B cell (primary cell): ENCODE data around the gene NOS1. TPM values are rescaled to one million over a fixed set of nuclear protein-coding genes. Genes with fewer than 3 reads are reported as not detected.
A peak's percentile ranks its signal among the peaks of the same experiment; 100 is the strongest.

Experiments used
- ATAC-seq: fragments of 200-7000 bp; cut with Tn5 transposase; one replicate; pipeline ENCODE4 v1.10.0; 2021; ENCODE audit warnings: low read depth, mild to moderate bottlenecking, moderate number of reproducible peaks, moderate library complexity
- CTCF ChIA-PET: fragments of 350-600 bp; sonication (Branson Sonifier 250); formaldehyde crosslinking; loops from one replicate; lab custom pipeline; 2021; ENCODE audit warnings: antibody characterized with exemption, inconsistent platforms; lab: Charles Lee
- POLR2A ChIA-PET: fragments of 350-600 bp; sonication (Branson Sonifier 250); formaldehyde crosslinking; loops from one replicate; lab custom pipeline; 2021; ENCODE audit warnings: antibody characterized with exemption; lab: Charles Lee
- DNase-seq: peaks from one replicate; pipeline ENCODE4 v3.0.0; 2013
- H2AFZ ChIP-seq: 2 replicates; pipeline ENCODE4 v1.6.1; 2012; ENCODE audit warnings: mild to moderate bottlenecking, low read depth, low read length; ENCODE audit not compliant: insufficient read depth, poor library complexity, severe bottlenecking
- H3K27ac ChIP-seq, 2 donors: 1 replicate in 1 of 2; 2 replicates in 1 of 2; pipeline ENCODE4 v1.5.1; 2012 to 2013; ENCODE audit warnings: low read length in 2 of 2, mild to moderate bottlenecking in 2 of 2, moderate library complexity in 1 of 2
- H3K27me3 ChIP-seq, 4 experiments: fragments of 200-600 bp in 1 of 4; sonication (generic) in 1 of 4; replicated peaks in 1 of 4; 1 replicate in 2 of 4; 2 replicates in 2 of 4; pipeline versions ENCODE4 v1.6.1 to v1.7.0; 2013 to 2016; ENCODE audit warnings: low read length in 3 of 4, mild to moderate bottlenecking in 2 of 4, mixed read lengths in 1 of 4, moderate library complexity in 1 of 4; ENCODE audit not compliant: insufficient read depth in 4 of 4, control insufficient read depth in 3 of 4; ENCODE audit errors: control extremely low read depth in 1 of 4
- H3K36me3 ChIP-seq, 2 experiments: replicated peaks in 1 of 2; 1 replicate in 1 of 2; 2 replicates in 1 of 2; pipeline versions ENCODE4 v1.6.1 to v1.7.1; 2013; ENCODE audit warnings: low read length in 1 of 2; ENCODE audit not compliant: insufficient read depth in 2 of 2, control insufficient read depth in 1 of 2; ENCODE audit errors: control extremely low read depth in 1 of 2, extremely low read depth in 1 of 2
- H3K4me1 ChIP-seq, 2 donors: fragments of 200-600 bp in 1 of 2; sonication (generic) in 1 of 2; 1 replicate in 1 of 2; 2 replicates in 1 of 2; pipeline versions ENCODE4 v1.5.1 to v1.6.1; 2013 to 2017; ENCODE audit warnings: low read length in 2 of 2; ENCODE audit not compliant: control insufficient read depth in 2 of 2, insufficient read depth in 2 of 2
- H3K4me2 ChIP-seq: replicated peaks from 2 replicates; pipeline ENCODE3; 2012; ENCODE audit warnings: mild to moderate bottlenecking, low read depth, low read length; ENCODE audit not compliant: poor library complexity, severe bottlenecking
- H3K4me3 ChIP-seq, 5 experiments: fragments of 200-600 bp in 1 of 5; sonication (generic) in 1 of 5; 1 replicate in 3 of 5; 2 replicates in 2 of 5; pipeline versions ENCODE4 v1.5.1 to v1.7.0; 2011 to 2016; ENCODE audit warnings: low read length in 4 of 5, mild to moderate bottlenecking in 4 of 5, low read depth in 2 of 5, control low read depth in 1 of 5, moderate library complexity in 1 of 5; ENCODE audit not compliant: insufficient read depth in 1 of 5; ENCODE audit errors: control extremely low read depth in 1 of 5, extremely low read depth in 1 of 5
- H3K79me2 ChIP-seq: fragments of 200-600 bp; sonication (generic); one replicate; pipeline ENCODE4 v1.6.0; 2016; ENCODE audit warnings: low read length; ENCODE audit not compliant: control insufficient read depth, insufficient read depth
- H3K9ac ChIP-seq: fragments of 200-600 bp; sonication (generic); 2 replicates; pipeline ENCODE4 v1.6.1; 2017; ENCODE audit warnings: mild to moderate bottlenecking, low read length, moderate library complexity
- H3K9me3 ChIP-seq, 3 donors: one replicate each; pipeline versions ENCODE4 v1.6.1 to v1.7.1; 2013; ENCODE audit warnings: low read length in 2 of 3; ENCODE audit not compliant: control insufficient read depth in 2 of 3, insufficient read depth in 1 of 3; ENCODE audit errors: control extremely low read depth in 1 of 3
- H4K20me1 ChIP-seq: 2 replicates; pipeline ENCODE4 v1.6.0; 2012; ENCODE audit warnings: mild to moderate bottlenecking, low read length; ENCODE audit not compliant: insufficient read depth, control insufficient read depth, poor library complexity, severe bottlenecking
- H3K27ac Mint-ChIP-seq: one replicate; pipeline ENCODE4 v1.8.0; 2021; ENCODE audit warnings: mixed read lengths
- H3K27me3 Mint-ChIP-seq: one replicate; pipeline ENCODE4 v1.8.0; 2021; ENCODE audit warnings: mixed read lengths
- H3K4me1 Mint-ChIP-seq: one replicate; pipeline ENCODE4 v1.8.0; 2021; ENCODE audit warnings: mixed read lengths
- H3K4me3 Mint-ChIP-seq: one replicate; pipeline ENCODE4 v1.8.0; 2021; ENCODE audit warnings: mixed read lengths
- H3K9me3 Mint-ChIP-seq: one replicate; pipeline ENCODE4 v1.8.0; 2022; ENCODE audit warnings: mixed read lengths; ENCODE audit not compliant: insufficient read depth
- CTCF ChIP-seq: fragments of 200-600 bp; IDR thresholded peaks from one replicate; pipeline ENCODE4 v1.8.0; 2022; ENCODE audit warnings: antibody characterized with exemption, mild to moderate bottlenecking
- EZH2 ChIP-seq: IDR thresholded peaks from 2 replicates; pipeline ENCODE4 v1.6.1; 2012; ENCODE audit warnings: borderline replicate concordance, low read depth, mild to moderate bottlenecking, moderate library complexity, low read length; ENCODE audit not compliant: insufficient read depth, poor library complexity, severe bottlenecking
- WGBS: methylation state at CpG from one replicate; pipeline ENCODE4 v1.1.5; 2013; ENCODE audit warnings: missing lambda C conversion rate; ENCODE audit not compliant: insufficient coverage; 5-methylcytosine and 5-hydroxymethylcytosine counted together
- intact Hi-C: fragments of 100-400 bp; cut with micrococcal nuclease; formaldehyde crosslinking; loops from one replicate; pipeline ENCODE4 v1.10.0; 2022
- polyA plus RNA-seq: library from polyadenylated mRNA; depleted of rRNA; stranded (reverse); fragments of >200 nt; gene quantifications from 2 replicates; pipeline ENCODE4 v1.2.3, GENCODE V29; 2012
- total RNA-seq, 2 donors: library from RNA; stranded (reverse); fragments of 120-200 nt in 1 of 2; gene quantifications; 1 replicate in 1 of 2; 2 replicates in 1 of 2; pipeline versions ENCODE4 v1.2.3 to v1.2.4, GENCODE V29; 2013 to 2022

Gene NOS1
- total and polyA plus RNA-seq, 2 donors (not counting 1 experiment from before 2014, with no cell fraction given), result not detected

- no peaks in the 10 kb centered on the region for H3K4me1 Mint-ChIP-seq
- H3K9ac ChIP-seq, result no peak overlapping the region
- H3K27ac Mint-ChIP-seq, result no peak overlapping the region
- peaks cover 0 to 10% (median 4%) of the 10 kb centered on the region in 4 experiments for H3K27me3 ChIP-seq
- ChIA-PET CTCF (no interaction called here), POLR2A (no interaction called here)
- peaks cover 3% of the 10 kb centered on the region for H3K9me3 Mint-ChIP-seq
- TF ChIP-seq EZH2, result no peak
- TF ChIP-seq CTCF, result no peak
- DNase-seq, result no peak
- no peaks in the 10 kb centered on the region for H4K20me1 ChIP-seq
- intact Hi-C loops, result no loop called here
- H3K4me3 ChIP-seq, result no peak overlapping the region
- WGBS, result 100% methylated on average over 3 of the region's 4 CpGs
- no peak overlapping the region for H3K4me3 Mint-ChIP-seq
- no peaks in the 10 kb centered on the region for H3K4me1 ChIP-seq
- H2AFZ ChIP-seq, result no peak overlapping the region
- no peaks in the 10 kb centered on the region for H3K36me3 ChIP-seq
- peaks cover 12% of the 10 kb centered on the region for H3K27me3 Mint-ChIP-seq
- H3K27ac ChIP-seq, result no peak overlapping the region
- no peak overlapping the region for H3K4me2 ChIP-seq
- peaks cover 0 to 11% (median 0%) of the 10 kb centered on the region in 3 donors for H3K9me3 ChIP-seq
- no peak for ATAC-seq
- H3K79me2 ChIP-seq, result no peaks in the 10 kb centered on the region
Observed at GRCh38 chr12:117240081-117240755, 121.2 kb downstream of the NOS1 start.

- 10% methylated on average over 10 of the region's 13 CpGs for WGBS
- H3K27me3 Mint-ChIP-seq, result peaks cover 22% of the 10 kb centered on the region
- H3K36me3 ChIP-seq, result no peaks in the 10 kb centered on the region
- TF ChIP-seq CTCF (peak; percentile 55), EZH2 (no peak)
- no peaks in the 10 kb centered on the region for H3K4me1 ChIP-seq
- H4K20me1 ChIP-seq, result no peaks in the 10 kb centered on the region
- no peaks in the 10 kb centered on the region for H3K79me2 ChIP-seq
- no peak overlapping the region for H3K4me3 Mint-ChIP-seq
- no peak overlapping the region for H2AFZ ChIP-seq
- peaks cover 0 to 11% (median 0%) of the 10 kb centered on the region in 3 donors for H3K9me3 ChIP-seq
- peak; percentile 29 for DNase-seq
- CTCF ChIA-PET, result interaction anchor here (0.7 to 1.1 kb wide), 2 partner anchors 10 to 351 kb away, joined by 3 read pairs; no protein-coding TSS in a partner anchor
- no peak overlapping the region for H3K9ac ChIP-seq
- no peak overlapping the region for H3K4me2 ChIP-seq
- ATAC-seq, result no peak
- peaks cover 0 to 12% (median 4%) of the 10 kb centered on the region in 4 experiments for H3K27me3 ChIP-seq
- no peak overlapping the region for H3K27ac Mint-ChIP-seq
- no peak overlapping the region for H3K27ac ChIP-seq
- H3K4me1 Mint-ChIP-seq, result no peaks in the 10 kb centered on the region
- no peak overlapping the region for H3K4me3 ChIP-seq
- H3K9me3 Mint-ChIP-seq, result no peaks in the 10 kb centered on the region
- POLR2A ChIA-PET, result no interaction called here
- intact Hi-C loops, result no loop called here
Observed at GRCh38 chr12:117236456-117237001, 124.9 kb downstream of the NOS1 start.
